ENCODE data around the gene CHD3. TPM values are rescaled to one million over a fixed set of nuclear protein-coding genes. Genes with fewer than 3 reads are reported as not detected.

The CHD3 gene
- total and polyA plus RNA-seq, 2 of the 13 experiments (the other 11 are each of a cell fraction or from before 2014, with no cell fraction given) = 2.7 to 3.7 TPM

DNA sequence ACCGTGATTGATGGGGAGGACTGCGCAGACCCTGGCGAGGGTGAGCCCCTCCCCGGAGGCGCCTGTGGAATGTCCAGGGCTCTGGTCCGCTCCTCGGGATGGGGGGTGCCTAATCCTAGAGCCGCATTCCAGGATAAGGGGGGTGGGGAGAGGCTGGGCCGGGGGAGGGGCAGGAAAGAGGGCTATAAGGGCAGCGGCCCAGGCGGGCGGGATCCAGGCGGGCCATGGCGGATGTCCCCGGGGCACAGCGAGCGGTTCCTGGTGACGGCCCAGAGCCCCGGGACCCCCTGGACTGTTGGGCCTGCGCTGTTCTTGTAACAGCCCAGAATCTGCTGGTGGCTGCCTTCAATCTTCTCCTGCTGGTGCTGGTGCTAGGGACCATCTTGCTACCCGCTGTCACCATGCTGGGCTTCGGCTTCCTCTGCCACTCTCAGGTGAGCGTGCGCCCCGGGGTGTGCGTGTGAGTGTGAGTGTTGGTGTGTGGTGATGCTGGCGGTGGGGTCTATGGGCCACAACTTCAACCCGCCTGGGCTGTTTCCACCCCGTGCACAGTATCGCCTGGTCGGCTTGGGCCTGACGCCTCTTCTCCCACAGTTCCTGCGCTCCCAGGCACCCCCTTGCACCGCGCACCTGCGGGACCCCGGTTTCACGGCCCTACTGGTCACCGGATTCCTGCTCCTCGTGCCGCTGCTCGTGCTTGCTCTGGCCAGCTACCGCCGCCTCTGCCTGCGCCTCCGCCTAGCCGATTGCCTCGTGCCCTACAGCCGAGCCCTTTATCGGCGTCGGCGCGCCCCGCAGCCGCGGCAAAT lies 33.5 kb upstream of the CHD3 start, which contains the start of gene TMEM88 (continued):
- TF ChIP-seq, protein P1, sequence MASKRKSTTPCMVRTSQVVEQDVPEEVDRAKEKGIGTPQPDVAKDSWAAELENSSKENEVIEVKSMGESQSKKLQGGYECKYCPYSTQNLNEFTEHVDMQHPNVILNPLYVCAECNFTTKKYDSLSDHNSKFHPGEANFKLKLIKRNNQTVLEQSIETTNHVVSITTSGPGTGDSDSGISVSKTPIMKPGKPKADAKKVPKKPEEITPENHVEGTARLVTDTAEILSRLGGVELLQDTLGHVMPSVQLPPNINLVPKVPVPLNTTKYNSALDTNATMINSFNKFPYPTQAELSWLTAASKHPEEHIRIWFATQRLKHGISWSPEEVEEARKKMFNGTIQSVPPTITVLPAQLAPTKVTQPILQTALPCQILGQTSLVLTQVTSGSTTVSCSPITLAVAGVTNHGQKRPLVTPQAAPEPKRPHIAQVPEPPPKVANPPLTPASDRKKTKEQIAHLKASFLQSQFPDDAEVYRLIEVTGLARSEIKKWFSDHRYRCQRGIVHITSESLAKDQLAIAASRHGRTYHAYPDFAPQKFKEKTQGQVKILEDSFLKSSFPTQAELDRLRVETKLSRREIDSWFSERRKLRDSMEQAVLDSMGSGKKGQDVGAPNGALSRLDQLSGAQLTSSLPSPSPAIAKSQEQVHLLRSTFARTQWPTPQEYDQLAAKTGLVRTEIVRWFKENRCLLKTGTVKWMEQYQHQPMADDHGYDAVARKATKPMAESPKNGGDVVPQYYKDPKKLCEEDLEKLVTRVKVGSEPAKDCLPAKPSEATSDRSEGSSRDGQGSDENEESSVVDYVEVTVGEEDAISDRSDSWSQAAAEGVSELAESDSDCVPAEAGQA (IDR thresholded peaks at IDR 0.05; ENCODE audit: low read depth) = no peak
- TF ChIP-seq, protein P1 (CRISPR knock-in tag; IDR thresholded peaks at IDR 0.05; ENCODE audit: borderline replicate concordance) = no peak
- TF ChIP-seq E2F5 (CRISPR knock-in tag; conservative IDR thresholded peaks at IDR 0.05) (no peak), ZBTB1 (CRISPR knock-in tag; IDR thresholded peaks at IDR 0.05; ENCODE audit: borderline replicate concordance) (no peak), FOXM1 (CRISPR knock-in tag; IDR thresholded peaks at IDR 0.05) (no peak), AGO2 (optimal IDR thresholded peaks at IDR 0.05; ENCODE audit: low read depth, low read length) (peak; percentile 96), WIZ (CRISPR knock-in tag; IDR thresholded peaks at IDR 0.05) (no peak), ZXDC (CRISPR knock-in tag; IDR thresholded peaks at IDR 0.05) (no peak), SSRP1 (CRISPR knock-in tag; IDR thresholded peaks at IDR 0.05) (no peak), PPARG (CRISPR knock-in tag; conservative IDR thresholded peaks at IDR 0.05) (no peak), ZNF350 (CRISPR knock-in tag; IDR thresholded peaks at IDR 0.05; ENCODE audit: borderline replicate concordance, low read depth) (no peak), TAF15 (IDR thresholded peaks at IDR 0.05; ENCODE audit: low read depth, low read length, poor library complexity, severe bottlenecking) (peak; percentile 46), MEIS2 (CRISPR knock-in tag; IDR thresholded peaks at IDR 0.05) (no peak), ZNF773 (CRISPR knock-in tag; IDR thresholded peaks at IDR 0.05; ENCODE audit: borderline replicate concordance) (no peak), SIX4 (CRISPR knock-in tag; IDR thresholded peaks at IDR 0.05) (no peak), TARDBP (CRISPR knock-in tag; IDR thresholded peaks at IDR 0.05) (0 out of 2 replicates have a peak, but pooled peaks have one; percentile 7), NR0B2 (CRISPR knock-in tag; IDR thresholded peaks at IDR 0.05) (no peak), MLLT10 (CRISPR knock-in tag; IDR thresholded peaks at IDR 0.05) (no peak), SRSF9 (IDR thresholded peaks at IDR 0.05; ENCODE audit: borderline replicate concordance, insufficient read depth, low read depth, low read length, poor library complexity, severe bottlenecking) (no peak), SATB2 (CRISPR knock-in tag; IDR thresholded peaks at IDR 0.05) (no peak)
